HAP-1 (cell line): ENCODE results near the gene MCTP1.

Experiments
- DNase-seq, 2 experiments: peaks; one replicate each; pipeline ENCODE4 v3.0.0-alpha.2; 2016 to 2020; ENCODE audit warnings: low spot score in 2 of 2
- H3K27me3 ChIP-seq: fragments of 250-450 bp; sonication (Bioruptor Pico); 2 replicates; pipeline ENCODE4 v1.5.1; 2020; ENCODE audit warnings: low read depth, mild to moderate bottlenecking, moderate library complexity
- H3K36me3 ChIP-seq: fragments of 250-450 bp; sonication (Bioruptor Pico); replicated peaks from 2 replicates; pipeline ENCODE4 v1.5.1; 2020; ENCODE audit warnings: mild to moderate bottlenecking
- H3K4me1 ChIP-seq: fragments of 250-450 bp; sonication (Bioruptor Pico); 2 replicates; pipeline ENCODE4 v1.5.1; 2020; ENCODE audit warnings: mild to moderate bottlenecking
- H3K4me3 ChIP-seq: fragments of 250-450 bp; sonication (Bioruptor Pico); 2 replicates; pipeline ENCODE4 v1.5.1; 2020; ENCODE audit warnings: mild to moderate bottlenecking, moderate library complexity
- H3K9me3 ChIP-seq: fragments of 250-450 bp; sonication (Bioruptor Pico); 2 replicates; pipeline ENCODE4 v1.5.1; 2020; ENCODE audit warnings: mild to moderate bottlenecking, moderate library complexity
- in situ Hi-C: fragments of 300-500 bp; cut with MboI; formaldehyde crosslinking; loops from 3 replicates; pipeline ENCODE4 v1.14.3; 2020; ENCODE audit warnings: low sequenced_read_pairs, inconsistent platforms, mixed read lengths

The MCTP1 gene

DNA sequence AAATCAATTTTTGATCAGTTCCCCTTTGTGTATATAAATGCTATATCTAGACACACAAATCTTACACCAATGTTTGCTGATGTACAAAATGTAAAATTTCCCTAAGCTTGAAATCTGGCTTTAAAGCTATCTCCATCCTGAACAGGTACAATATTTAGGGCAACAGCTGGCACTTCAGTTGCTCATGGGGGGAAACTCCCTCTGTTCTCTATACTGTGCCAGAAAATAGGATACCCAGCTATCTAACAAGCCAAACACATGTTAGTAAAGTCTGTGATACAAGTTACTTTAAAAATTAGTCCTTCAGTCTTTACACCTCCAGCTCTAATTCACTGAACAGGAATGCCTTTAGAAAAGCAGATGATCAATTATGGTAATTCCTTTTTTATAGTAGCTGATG is 474.6 kb downstream of the MCTP1 start:
- H3K27me3 ChIP-seq: peaks cover 14% of the 10 kb centered on the region
- no peaks in the 10 kb centered on the region for H3K9me3 ChIP-seq
- no peak for DNase-seq
- no peak overlapping the region for H3K4me3 ChIP-seq
- no peaks in the 10 kb centered on the region; the same call in 1 of the 2 replicates for H3K4me1 ChIP-seq
- in situ Hi-C loops: no loop called here
- H3K36me3 ChIP-seq: no peaks in the 10 kb centered on the region

DNA sequence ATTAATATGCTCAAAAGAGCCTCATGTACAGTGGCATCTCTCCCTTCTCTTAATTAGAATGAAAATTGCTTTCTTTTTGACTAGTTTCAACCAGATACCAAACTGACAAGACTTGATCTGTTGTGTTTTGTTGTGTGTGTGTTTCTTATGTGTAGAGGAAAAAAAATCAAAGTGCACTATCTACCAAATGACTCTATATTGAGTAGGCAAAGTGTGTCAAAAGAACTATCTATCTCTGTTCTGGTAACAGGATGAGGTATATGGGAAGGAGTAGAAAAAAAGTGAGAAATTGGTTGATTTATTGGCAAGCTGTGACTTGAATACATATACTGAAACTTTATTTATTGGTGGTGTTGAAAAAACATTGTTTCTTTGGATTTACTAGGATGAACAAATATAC is 476.4 kb downstream of the MCTP1 start:
- H3K9me3 ChIP-seq: no peaks in the 10 kb centered on the region; the same call in 1 of the 2 replicates

DNA sequence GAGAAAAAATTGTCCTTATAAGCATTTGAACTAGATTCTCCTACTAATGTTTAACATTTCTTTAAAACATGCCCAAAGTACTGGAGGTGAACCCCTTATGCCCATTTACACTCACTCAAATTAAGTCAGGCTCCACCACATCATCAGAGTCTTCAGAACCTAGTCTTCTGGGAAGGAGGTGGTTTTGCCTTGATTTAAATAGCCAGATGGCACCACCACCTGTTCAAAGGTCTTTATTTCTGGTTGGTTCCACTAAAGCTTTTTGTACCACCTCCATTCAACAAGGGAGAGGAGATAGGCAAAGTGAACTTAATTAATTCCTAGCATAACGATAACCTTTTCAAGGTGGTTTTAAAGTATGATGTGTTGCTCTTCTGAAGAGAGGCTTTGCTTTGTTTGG is 476.9 kb downstream of the MCTP1 start:
- Histone ChIP-seq H3K36me3 (no peaks in the 10 kb centered on the region), H3K27me3 (peaks cover 14% of the 10 kb centered on the region), H3K9me3 (no peaks in the 10 kb centered on the region; the same call in 1 of the 2 replicates), H3K4me3 (no peak overlapping the region), H3K4me1 (no peaks in the 10 kb centered on the region; the same call in 1 of the 2 replicates)
- no peak for DNase-seq
- in situ Hi-C loops: no loop called here

More for the DNA sequence above, 476.4 kb downstream of the MCTP1 start:
- no peak for DNase-seq
- H3K4me1 ChIP-seq: no peaks in the 10 kb centered on the region; the same call in 1 of the 2 replicates
- H3K36me3 ChIP-seq: no peaks in the 10 kb centered on the region
- H3K27me3 ChIP-seq: peaks cover 14% of the 10 kb centered on the region
- in situ Hi-C loops: no loop called here
- H3K4me3 ChIP-seq: no peak overlapping the region

DNA sequence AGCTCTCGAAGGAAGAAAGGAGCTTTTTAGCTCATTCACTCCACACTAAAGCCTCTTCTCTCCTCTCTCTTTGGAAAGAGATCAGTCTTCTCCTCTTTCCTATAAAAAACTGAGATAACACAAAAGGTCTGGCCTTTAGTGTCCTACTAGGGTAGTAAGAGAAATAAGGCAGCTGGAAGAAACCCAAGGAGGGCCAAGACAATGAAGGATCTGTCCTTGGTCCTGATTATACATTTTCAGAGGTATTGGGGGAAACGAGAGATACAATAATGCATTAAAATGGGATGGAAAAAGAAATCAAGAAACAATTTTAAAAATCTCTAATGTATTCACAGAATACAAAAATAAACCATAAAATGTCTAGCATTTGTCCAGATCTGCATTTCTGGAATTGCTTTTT is 482.4 kb downstream of the MCTP1 start:
- Histone ChIP-seq H3K4me1 (no peaks in the 10 kb centered on the region), H3K4me3 (no peak overlapping the region), H3K27me3 (peaks cover 21% of the 10 kb centered on the region), H3K9me3 (no peaks in the 10 kb centered on the region; the same call in 1 of the 2 replicates), H3K36me3 (no peaks in the 10 kb centered on the region)
- in situ Hi-C loops: no loop called here
- no peak for DNase-seq

DNA sequence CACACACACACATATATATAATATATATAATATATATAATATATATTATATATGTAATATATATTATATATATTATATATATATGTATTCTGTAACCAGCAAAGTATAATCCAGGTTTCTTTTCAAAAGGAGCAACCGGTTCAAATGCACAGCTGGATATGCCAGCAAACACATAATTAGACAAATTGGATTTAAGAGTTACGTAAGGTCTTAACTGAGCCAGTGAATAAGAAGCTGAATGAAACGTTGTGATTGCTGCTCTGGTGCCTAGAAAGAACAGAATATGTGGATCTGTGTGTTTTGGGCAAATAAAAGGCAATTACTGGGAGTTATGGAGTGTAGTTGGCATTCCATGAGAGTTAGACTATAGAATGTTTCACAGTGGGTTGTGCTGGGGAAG is 488.3 kb downstream of the MCTP1 start:
- DNase-seq: no peak
- H3K27me3 ChIP-seq: peaks cover 29% of the 10 kb centered on the region
- in situ Hi-C loops: no loop called here
- H3K4me3 ChIP-seq: no peak overlapping the region
- H3K9me3 ChIP-seq: no peaks in the 10 kb centered on the region
- no peaks in the 10 kb centered on the region for H3K4me1 ChIP-seq
- no peaks in the 10 kb centered on the region for H3K36me3 ChIP-seq

DNA sequence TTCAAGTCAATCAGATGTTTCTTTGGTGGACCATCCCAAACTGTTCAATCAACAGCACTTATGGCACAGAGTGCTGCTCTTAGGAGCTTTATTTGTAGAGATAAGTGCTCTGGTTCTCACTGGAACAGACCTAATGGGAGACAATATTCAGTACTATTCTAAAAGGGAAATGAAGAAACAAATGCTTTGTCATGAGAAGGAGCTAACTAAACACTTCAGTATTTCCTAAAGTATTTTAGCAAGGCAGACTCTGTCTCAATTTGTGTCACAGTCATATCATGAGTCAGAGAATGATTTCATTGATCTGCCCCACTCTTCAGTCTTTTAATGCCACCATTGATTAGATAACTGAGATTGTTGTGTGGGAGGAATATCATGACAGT is 491.1 kb downstream of the MCTP1 start:
- no peak for DNase-seq
- in situ Hi-C loops: no loop called here
- H3K4me3 ChIP-seq: no peak overlapping the region
- H3K27me3 ChIP-seq: peaks cover 18% of the 10 kb centered on the region
- H3K36me3 ChIP-seq: no peaks in the 10 kb centered on the region
- H3K4me1 ChIP-seq: no peaks in the 10 kb centered on the region
- no peaks in the 10 kb centered on the region for H3K9me3 ChIP-seq

DNA sequence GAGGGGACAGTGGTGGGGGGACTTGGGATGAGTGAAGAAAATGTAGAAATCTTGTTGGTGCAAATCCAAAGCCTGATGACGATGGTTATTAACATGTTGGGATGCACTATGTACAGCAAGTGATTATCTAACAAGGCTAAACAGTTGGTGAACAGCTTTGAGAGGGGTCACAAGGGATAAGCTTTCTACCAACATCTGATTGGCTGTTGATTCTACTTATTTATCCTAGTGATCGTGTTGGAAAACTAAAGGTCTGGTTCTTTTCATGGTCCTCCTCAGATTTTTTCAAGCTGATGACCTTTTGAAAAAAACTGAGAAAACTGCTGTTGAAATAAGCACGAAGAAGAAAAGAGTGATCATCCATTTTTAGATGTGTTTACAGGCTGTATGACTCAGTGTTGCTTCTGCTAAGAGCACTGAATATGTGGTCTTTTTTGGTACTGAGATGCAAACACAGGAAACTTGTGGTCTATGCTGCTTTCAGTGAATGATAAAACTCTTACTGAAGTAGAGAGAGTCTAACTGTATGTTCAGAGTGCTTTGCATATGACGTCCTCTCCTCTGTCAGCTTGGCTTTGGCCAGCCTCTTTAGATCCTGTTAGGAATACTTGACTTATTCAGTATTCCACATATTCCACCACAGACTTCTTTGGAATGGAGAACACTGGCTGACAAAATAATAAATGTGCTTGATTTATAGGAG is 491.6 kb downstream of the MCTP1 start:
- in situ Hi-C loops: no loop called here
- DNase-seq: no peak
- Histone ChIP-seq H3K4me1 (no peaks in the 10 kb centered on the region), H3K27me3 (peaks cover 14% of the 10 kb centered on the region), H3K9me3 (no peaks in the 10 kb centered on the region), H3K4me3 (no peak overlapping the region), H3K36me3 (no peaks in the 10 kb centered on the region)

DNA sequence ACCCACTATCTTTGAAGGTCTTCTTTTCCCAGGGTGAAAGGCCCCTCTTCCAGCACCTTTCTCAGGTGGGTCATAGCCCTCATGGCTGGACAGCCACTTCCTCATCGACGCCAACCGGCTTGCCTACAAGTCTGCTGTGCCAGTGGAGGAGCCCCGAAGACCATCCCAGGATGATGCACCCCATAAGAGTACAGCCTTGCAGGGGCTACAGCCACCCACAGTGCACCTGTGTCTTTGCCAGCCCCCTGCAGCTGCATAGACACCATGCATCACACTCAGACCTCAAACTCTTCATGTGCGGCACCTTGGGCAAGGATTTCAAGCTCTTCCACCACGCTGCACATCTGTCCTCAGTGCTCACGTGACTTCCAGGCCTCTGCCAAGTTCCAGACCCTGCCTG is 493.1 kb downstream of the MCTP1 start:
- H3K27me3 ChIP-seq: peaks cover 4% of the 10 kb centered on the region; the same call in 1 of the 2 replicates
- no peak for DNase-seq
- H3K9me3 ChIP-seq: no peaks in the 10 kb centered on the region
- in situ Hi-C loops: no loop called here
- H3K4me3 ChIP-seq: no peak overlapping the region
- no peaks in the 10 kb centered on the region for H3K4me1 ChIP-seq
- no peaks in the 10 kb centered on the region for H3K36me3 ChIP-seq

DNA sequence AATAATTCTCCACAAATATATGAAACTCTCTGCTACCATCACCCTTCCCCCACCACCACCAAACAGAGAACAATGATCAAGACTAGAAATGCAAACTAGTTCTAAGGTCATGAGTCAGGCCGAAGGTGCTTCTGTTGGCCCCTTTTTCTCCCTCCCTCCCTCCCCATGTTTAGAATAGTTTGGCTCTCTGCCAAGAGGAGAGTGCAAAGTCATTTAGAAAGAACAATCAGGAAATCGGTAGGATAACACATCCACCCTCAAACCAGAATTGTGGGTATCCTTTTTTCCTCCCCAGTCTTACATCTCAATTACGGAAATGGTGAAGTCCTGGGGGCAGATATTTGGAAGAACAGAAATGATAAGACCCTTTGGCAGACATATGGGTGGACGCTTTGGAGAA is 496.4 kb downstream of the MCTP1 start:
- Histone ChIP-seq H3K4me3 (no peak overlapping the region), H3K4me1 (no peaks in the 10 kb centered on the region), H3K27me3 (peaks cover 6% of the 10 kb centered on the region), H3K36me3 (no peaks in the 10 kb centered on the region), H3K9me3 (no peaks in the 10 kb centered on the region)
- no peak for DNase-seq
- in situ Hi-C loops: no loop called here

DNA sequence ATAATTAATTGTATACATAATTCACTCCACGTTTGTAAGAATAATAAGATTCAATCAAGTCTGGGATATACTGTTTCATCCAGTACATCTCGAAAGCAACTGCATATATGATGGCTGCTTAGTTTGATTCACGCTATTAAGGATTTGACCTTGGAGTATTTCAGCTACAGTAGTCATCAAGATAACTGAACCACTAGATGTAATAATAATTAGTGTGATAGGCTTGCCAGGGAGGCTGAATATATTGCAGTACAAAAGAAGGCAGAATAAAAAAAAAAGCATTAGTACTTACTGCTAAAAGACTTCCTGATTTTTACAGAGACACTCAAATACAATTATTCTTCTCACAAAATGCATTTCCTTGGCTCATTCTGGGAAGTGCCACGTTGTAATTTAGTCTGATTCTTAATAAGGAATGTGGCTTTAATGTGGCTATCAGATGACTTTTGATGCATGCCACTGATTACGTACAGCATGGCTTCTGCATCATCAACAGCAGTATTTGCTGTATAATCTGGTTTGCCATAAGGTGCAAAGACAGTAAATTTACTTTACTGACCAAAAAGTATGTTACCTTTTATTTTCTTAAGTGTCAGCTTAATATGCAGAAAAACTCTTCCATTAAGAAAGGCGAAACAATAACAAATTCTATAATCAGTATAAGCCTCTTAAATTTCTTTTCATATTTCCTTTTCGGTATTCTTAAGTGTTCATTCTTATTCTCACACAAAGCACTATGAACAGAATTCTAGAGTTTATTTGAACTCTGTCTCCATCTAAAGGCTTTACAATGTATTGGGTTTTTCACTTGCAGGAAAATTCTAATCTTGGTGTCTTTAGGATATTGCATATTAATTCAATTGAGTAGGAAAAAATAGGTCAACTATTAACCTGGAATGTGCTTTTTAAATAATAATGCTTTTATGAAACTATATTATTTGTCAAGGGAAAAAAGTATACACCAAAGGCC is 500.1 kb downstream of the MCTP1 start:
- H3K36me3 ChIP-seq: no peaks in the 10 kb centered on the region
- no peak overlapping the region for H3K4me3 ChIP-seq
- peaks cover 9% of the 10 kb centered on the region for H3K27me3 ChIP-seq
- in situ Hi-C loops: no loop called here
- no peaks in the 10 kb centered on the region for H3K9me3 ChIP-seq
- DNase-seq: peak in 1 of 2 experiments; percentile 75
- H3K4me1 ChIP-seq: no peaks in the 10 kb centered on the region

DNA sequence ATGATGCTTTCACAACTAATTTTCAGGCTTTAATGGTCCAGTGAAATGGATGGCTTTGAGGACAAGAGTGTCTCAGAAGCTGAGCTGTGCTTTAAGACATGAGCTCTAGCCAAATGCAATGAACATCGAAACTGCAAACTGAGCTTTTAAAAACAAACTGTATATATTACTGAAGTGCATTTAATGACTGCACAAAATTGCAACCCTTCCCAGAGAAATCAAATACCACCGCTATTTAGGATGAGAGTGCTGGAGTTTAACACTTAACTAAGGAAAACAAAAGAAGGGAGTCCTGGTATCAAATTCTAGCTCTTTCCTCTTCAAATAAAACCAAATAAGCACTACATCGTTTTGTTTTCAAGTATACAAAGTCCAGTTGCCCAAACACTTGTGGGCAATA is 502.5 kb downstream of the MCTP1 start:
- Histone ChIP-seq H3K4me1 (peaks cover 10% of the 10 kb centered on the region; the same call in 1 of the 2 replicates), H3K27me3 (peaks cover 9% of the 10 kb centered on the region), H3K36me3 (no peaks in the 10 kb centered on the region), H3K9me3 (no peaks in the 10 kb centered on the region), H3K4me3 (no peak overlapping the region)
- DNase-seq: no peak
- in situ Hi-C loops: no loop called here

DNA sequence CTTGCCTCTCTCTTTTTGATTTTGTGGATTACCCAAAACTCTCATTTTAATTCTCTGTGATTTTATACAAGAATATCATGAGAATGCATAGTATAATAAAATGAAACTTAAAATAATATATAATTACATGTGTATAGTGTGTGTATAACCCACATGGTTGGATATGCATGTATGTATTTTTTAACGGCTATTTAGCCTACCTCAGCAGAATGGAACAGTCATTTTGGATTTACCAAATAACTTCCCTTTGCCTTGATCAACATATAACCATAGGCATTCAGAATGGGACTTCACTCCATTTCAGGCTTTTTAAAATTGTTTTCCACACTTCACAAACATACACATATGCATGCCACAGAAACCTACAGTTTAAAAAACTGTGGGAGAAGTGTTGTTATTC is 505.2 kb downstream of the MCTP1 start:
- no peaks in the 10 kb centered on the region for H3K36me3 ChIP-seq
- no peak overlapping the region for H3K4me3 ChIP-seq
- peaks cover 9% of the 10 kb centered on the region for H3K27me3 ChIP-seq
- DNase-seq: no peak
- H3K9me3 ChIP-seq: no peaks in the 10 kb centered on the region
- H3K4me1 ChIP-seq: peaks cover 27% of the 10 kb centered on the region
- in situ Hi-C loops: no loop called here

DNA sequence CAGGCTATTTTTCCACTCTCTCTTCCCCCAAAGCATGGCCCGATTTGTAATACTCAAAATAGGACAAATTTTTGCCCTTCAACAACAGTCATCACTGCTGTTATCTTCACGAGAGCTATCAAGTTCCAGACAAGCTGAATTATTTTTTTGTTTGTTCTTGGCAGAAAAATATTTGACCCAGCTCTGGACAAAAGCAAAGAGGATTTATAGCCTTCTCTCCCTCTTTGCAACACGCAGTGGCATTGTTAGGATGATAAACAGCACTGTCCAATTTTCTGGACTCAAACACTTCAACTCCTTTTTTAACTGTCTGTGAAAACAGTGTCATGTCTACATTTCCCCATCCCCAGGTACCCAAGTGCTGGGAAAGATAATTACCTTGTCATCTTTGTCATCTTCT is 506.2 kb downstream of the MCTP1 start:
- H3K4me1 ChIP-seq: peaks cover 27% of the 10 kb centered on the region
- no peaks in the 10 kb centered on the region for H3K36me3 ChIP-seq
- in situ Hi-C loops: no loop called here
- H3K4me3 ChIP-seq: no peak overlapping the region
- no peaks in the 10 kb centered on the region for H3K9me3 ChIP-seq
- peaks cover 3% of the 10 kb centered on the region for H3K27me3 ChIP-seq
- no peak for DNase-seq

DNA sequence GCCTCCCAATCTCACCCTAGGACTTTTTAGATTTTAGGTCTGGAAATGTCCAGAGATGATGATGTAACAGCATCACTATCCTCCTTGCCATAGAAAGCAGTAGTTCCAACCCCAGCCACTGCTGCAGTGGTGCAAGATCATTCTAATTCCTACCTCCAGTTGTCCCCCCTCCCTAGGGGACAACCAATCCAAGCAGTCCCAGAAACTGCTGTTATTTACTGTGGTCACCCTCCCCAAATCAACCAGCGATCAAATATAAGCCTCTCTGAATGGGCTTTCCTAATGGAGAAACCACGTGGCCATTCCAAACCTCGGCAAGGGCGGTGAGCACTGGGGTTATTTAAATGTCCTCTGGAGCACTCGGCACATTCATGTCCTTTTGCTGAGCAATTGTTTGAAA is 506.6 kb downstream of the MCTP1 start:
- Histone ChIP-seq H3K4me1 (peaks cover 27% of the 10 kb centered on the region), H3K36me3 (no peaks in the 10 kb centered on the region), H3K27me3 (peaks cover 3% of the 10 kb centered on the region; the same call in 1 of the 2 replicates), H3K4me3 (no peak overlapping the region), H3K9me3 (no peaks in the 10 kb centered on the region)
- in situ Hi-C loops: no loop called here
- peak in 1 of 2 experiments; percentile 14 for DNase-seq
